Retinal pigment epithelial cell (primary cell): ENCODE data around the gene RELL2.
A peak's percentile ranks its signal among the peaks of the same experiment; 100 is the strongest.
"Not testable (repeated sequence)": the region's sequence is repeated elsewhere in the genome, so short reads cannot be mapped to it uniquely, and the experiment has no call there.

Source experiments
- DNase-seq: peaks from one replicate; pipeline ENCODE4 v3.0.0-alpha.2; 2010; ENCODE audit warnings: low read depth
- H3K4me3 ChIP-seq: 2 replicates; pipeline ENCODE4 v1.5.1; 2011; ENCODE audit warnings: mild to moderate bottlenecking, low read length, control low read depth, moderate library complexity
- CTCF ChIP-seq: conservative IDR thresholded peaks from 2 replicates; pipeline ENCODE4 v1.5.1; 2011; ENCODE audit warnings: low read depth, low read length, control low read depth, inconsistent platforms

Gene RELL2

GRCh38 chr5:141602606-141603005 lies 34.2 kb upstream of the RELL2 start:
- no peak overlapping the region for H3K4me3 ChIP-seq
- no peak for DNase-seq
- no peak for TF ChIP-seq CTCF

GRCh38 chr5:141603923-141604717 lies 32.7 kb upstream of the RELL2 start:
- H3K4me3 ChIP-seq, result no peak overlapping the region
- no peak for TF ChIP-seq CTCF
- peak; percentile 13 for DNase-seq

GRCh38 chr5:141605523-141606277 lies 31.1 kb upstream of the RELL2 start:
- TF ChIP-seq CTCF, result no peak
- no peak for DNase-seq
- no peak overlapping the region for H3K4me3 ChIP-seq

- no peak for DNase-seq
- no peak overlapping the region for H3K4me3 ChIP-seq
- no peak for TF ChIP-seq CTCF
Measured at GRCh38 chr5:141608046-141608445, 28.8 kb upstream of the RELL2 start.

- TF ChIP-seq CTCF, result no peak
- no peak overlapping the region for H3K4me3 ChIP-seq
- DNase-seq, result no peak
Measured at GRCh38 chr5:141608557-141608956, 28.2 kb upstream of the RELL2 start.

GRCh38 chr5:141609044-141609443 lies 27.8 kb upstream of the RELL2 start:
- TF ChIP-seq CTCF, result no peak
- no peak overlapping the region for H3K4me3 ChIP-seq
- no peak for DNase-seq

GRCh38 chr5:141609921-141610320 lies 26.9 kb upstream of the RELL2 start:
- not testable (repeated sequence) for DNase-seq, H3K4me3 ChIP-seq
